HepG2 (cell line): ENCODE measurements around the gene SLC25A45. TPM values are rescaled to one million over a fixed set of nuclear protein-coding genes. Genes with fewer than 3 reads are reported as not detected.

ENCODE experiments used
- AGO2 ChIP-seq: fragments of 200-400 bp; formaldehyde crosslinking; optimal IDR thresholded peaks from 2 replicates; pipeline ENCODE3; 2017; ENCODE audit warnings: mild to moderate bottlenecking, low read depth, low read length, moderate library complexity
- ARID2 ChIP-seq: sonication (generic); formaldehyde crosslinking; IDR thresholded peaks from 2 replicates; pipeline ENCODE4 v1.8.1; 2022; ENCODE audit warnings: mild to moderate bottlenecking, missing genetic modification reagents, borderline replicate concordance
- DNMT1 ChIP-seq: sonication (generic); formaldehyde crosslinking; IDR thresholded peaks from 2 replicates; pipeline ENCODE4 v1.5.1; 2020; ENCODE audit warnings: mild to moderate bottlenecking, missing genetic modification reagents
- HNRNPUL1 ChIP-seq: fragments of 200-400 bp; formaldehyde crosslinking; IDR thresholded peaks from 2 replicates; pipeline ENCODE4 v1.6.1; 2017; ENCODE audit warnings: low read depth, mild to moderate bottlenecking, low read length, moderate library complexity
- MTA1 ChIP-seq: sonication (generic); formaldehyde crosslinking; IDR thresholded peaks from 2 replicates; pipeline ENCODE4 v1.4.0; 2020; ENCODE audit warnings: missing genetic modification reagents, mild to moderate bottlenecking, borderline replicate concordance
- PRDM10 ChIP-seq: sonication (generic); formaldehyde crosslinking; IDR thresholded peaks from 2 replicates; pipeline ENCODE4 v1.4.0; 2020; ENCODE audit warnings: low read depth, missing genetic modification reagents
- RXRA ChIP-seq: sonication (generic); formaldehyde crosslinking; IDR thresholded peaks from 2 replicates; pipeline ENCODE4 v1.5.1; 2020; ENCODE audit warnings: missing genetic modification reagents
- SMAD1 ChIP-seq: sonication (generic); formaldehyde crosslinking; IDR thresholded peaks from 2 replicates; pipeline ENCODE4 v1.4.0; 2020; ENCODE audit warnings: missing genetic modification reagents, low read depth, mild to moderate bottlenecking, borderline replicate concordance
- TRAFD1 ChIP-seq: sonication (generic); formaldehyde crosslinking; IDR thresholded peaks from 2 replicates; pipeline ENCODE4 v1.5.1; 2020; ENCODE audit warnings: missing genetic modification reagents, mild to moderate bottlenecking, borderline replicate concordance
- ZBTB46 ChIP-seq: sonication (generic); formaldehyde crosslinking; IDR thresholded peaks from 2 replicates; pipeline ENCODE4 v1.4.0; 2020; ENCODE audit warnings: mild to moderate bottlenecking, missing genetic modification reagents, borderline replicate concordance
- ZBTB8A ChIP-seq: sonication (generic); formaldehyde crosslinking; IDR thresholded peaks from 2 replicates; pipeline ENCODE4 v1.4.0; 2020; ENCODE audit warnings: mild to moderate bottlenecking, low read depth, missing genetic modification reagents, borderline replicate concordance
- ZNF124 ChIP-seq: sonication (generic); formaldehyde crosslinking; IDR thresholded peaks from 2 replicates; pipeline ENCODE4 v1.4.0; 2020; ENCODE audit warnings: missing genetic modification reagents
- ZNF17 ChIP-seq: sonication (generic); formaldehyde crosslinking; IDR thresholded peaks from 2 replicates; pipeline ENCODE4 v1.5.0; 2020; ENCODE audit warnings: mild to moderate bottlenecking, missing genetic modification reagents
- ZNF292 ChIP-seq: sonication (generic); formaldehyde crosslinking; IDR thresholded peaks from 2 replicates; pipeline ENCODE4 v1.8.1; 2022; ENCODE audit warnings: mild to moderate bottlenecking, low read depth, missing genetic modification reagents, borderline replicate concordance
- ZNF343 ChIP-seq: sonication (generic); formaldehyde crosslinking; IDR thresholded peaks from 2 replicates; pipeline ENCODE4 v1.4.0; 2020; ENCODE audit warnings: mild to moderate bottlenecking, missing genetic modification reagents
- ZNF44 ChIP-seq: sonication (generic); formaldehyde crosslinking; IDR thresholded peaks from 2 replicates; pipeline ENCODE4 v1.5.1; 2020; ENCODE audit warnings: mild to moderate bottlenecking, missing genetic modification reagents
- ZNF619 ChIP-seq: sonication (generic); formaldehyde crosslinking; IDR thresholded peaks from 2 replicates; pipeline ENCODE4 v1.4.0; 2020; ENCODE audit warnings: mild to moderate bottlenecking, missing genetic modification reagents
- ZNF768 ChIP-seq: sonication (generic); formaldehyde crosslinking; IDR thresholded peaks from 2 replicates; pipeline ENCODE4 v1.4.0; 2020; ENCODE audit warnings: missing genetic modification reagents
- polyA plus RNA-seq, 8 experiments: library from polyadenylated mRNA; depleted of rRNA in 3 of 8; stranded (reverse) in 7 of 8; unstranded in 1 of 8; fragments of >200 nt; fragmentation: Illumina TruSeq in 4 of 8; extraction: Trizol in 4 of 8; gene quantifications; 2 replicates each; pipeline versions ENCODE4 v1.2.1 to v1.2.3, GENCODE V29; 2011 to 2016; ENCODE audit warnings: low read depth in 4 of 8, missing spikeins in 1 of 8, mixed read lengths in 1 of 8; ENCODE audit not compliant: insufficient read depth in 1 of 8
- total RNA-seq, 5 experiments: library from RNA; depleted of rRNA; stranded (reverse); fragments of >200 nt; fragmentation: Illumina TruSeq; extraction: Trizol; gene quantifications; 2 replicates each; pipeline ENCODE4 v1.2.3, GENCODE V29; 2016; ENCODE audit warnings: low read depth in 1 of 5

SLC25A45 gene
- total and polyA plus RNA-seq, 2 of the 13 experiments (the other 11 are each of a cell fraction or from before 2014, with no cell fraction given): 1.2 to 3.4 TPM

- TF ChIP-seq TRAFD1 (CRISPR knock-in tag) (no peak), SMAD1 (CRISPR knock-in tag) (peak; percentile 26; the same call in 1 of the 2 replicates), MTA1 (CRISPR knock-in tag) (0 out of 2 replicates have a peak, but pooled peaks have one; percentile 48), ZNF292 (CRISPR knock-in tag) (0 out of 2 replicates have a peak, but pooled peaks have one; percentile 26), ZNF17 (CRISPR knock-in tag) (no peak), ZNF124 (CRISPR knock-in tag) (no peak), ZNF619 (CRISPR knock-in tag) (no peak), AGO2 (peak; percentile 60), DNMT1 (no peak), ZBTB8A (CRISPR knock-in tag) (no peak), HNRNPUL1 (no peak), ZNF343 (CRISPR knock-in tag) (0 out of 2 replicates have a peak, but pooled peaks have one; percentile 37), ZNF768 (CRISPR knock-in tag) (peak; percentile 26; the same call in 1 of the 2 replicates), PRDM10 (no peak), RXRA (CRISPR knock-in tag) (peak; percentile 10; the same call in 1 of the 2 replicates), ARID2 (CRISPR knock-in tag) (0 out of 2 replicates have a peak, but pooled peaks have one; percentile 68), ZNF44 (CRISPR knock-in tag) (0 out of 2 replicates have a peak, but pooled peaks have one; percentile 80), ZBTB46 (peak; percentile 61; the same call in 1 of the 2 replicates)
Measured at GRCh38 chr11:65415499-65416340, 33.3 kb upstream of the SLC25A45 start (continued).
